HG02588 (cell line): ENCODE results near the gene CHRD.
A peak's percentile ranks its signal among the peaks of the same experiment; 100 is the strongest.
"Not testable (repeated sequence)": the region's sequence is repeated elsewhere in the genome, so short reads cannot be mapped to it uniquely, and the experiment has no call there.

Source experiments
- ATAC-seq: cut with Tn5 transposase; IDR thresholded peaks from one replicate; pipeline ENCODE4 v1.9.1; 2021; ENCODE audit warnings: mild to moderate bottlenecking, moderate library complexity; ENCODE audit not compliant: unreplicated experiment

CHRD gene

DNA sequence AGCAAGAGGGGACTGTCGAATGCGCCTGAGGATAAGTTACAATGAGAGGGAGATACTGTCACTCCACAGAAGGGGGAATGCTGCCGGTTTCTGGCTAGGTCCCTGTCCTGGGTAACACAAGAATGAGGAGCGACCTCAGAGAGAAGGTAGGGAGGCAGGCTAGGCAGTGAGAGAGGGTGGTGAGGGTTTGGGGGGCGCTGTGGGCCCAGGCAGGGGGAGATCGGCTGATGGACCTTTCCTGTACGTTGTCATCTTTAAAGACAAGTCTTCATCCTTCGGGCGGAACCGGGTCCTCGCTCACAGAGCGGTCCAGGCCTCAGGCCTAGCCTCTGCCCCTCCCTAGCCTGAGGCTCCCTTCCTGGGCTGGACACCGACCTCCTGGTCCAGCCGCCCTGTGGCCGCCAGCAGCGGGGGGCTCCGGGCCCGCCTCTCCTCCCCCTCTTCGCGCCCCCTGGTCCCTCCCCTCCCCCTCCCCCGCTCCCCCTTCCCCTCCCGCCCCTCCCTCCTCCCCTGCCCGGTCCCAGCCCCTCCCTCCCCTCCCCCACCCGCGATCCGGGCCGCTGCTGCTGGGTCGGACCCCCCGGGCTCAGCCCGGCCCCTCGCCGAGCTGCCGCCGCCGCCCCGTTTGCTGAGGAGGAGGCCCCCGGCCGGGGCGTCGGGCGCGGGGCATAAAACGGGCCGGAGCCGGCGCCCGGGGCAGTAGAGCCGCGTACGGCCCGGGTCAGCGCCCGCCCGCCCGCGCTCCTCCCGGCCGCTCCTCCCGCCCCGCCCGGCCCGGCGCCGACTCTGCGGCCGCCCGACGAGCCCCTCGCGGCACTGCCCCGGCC, at the start of gene CHRD:
TSS of gene CHRD (plus strand) at position 697 of the 827 bp plus-strand sequence. CDS start 265 bp downstream, outside the sequence.
- ATAC-seq, result no peak

DNA sequence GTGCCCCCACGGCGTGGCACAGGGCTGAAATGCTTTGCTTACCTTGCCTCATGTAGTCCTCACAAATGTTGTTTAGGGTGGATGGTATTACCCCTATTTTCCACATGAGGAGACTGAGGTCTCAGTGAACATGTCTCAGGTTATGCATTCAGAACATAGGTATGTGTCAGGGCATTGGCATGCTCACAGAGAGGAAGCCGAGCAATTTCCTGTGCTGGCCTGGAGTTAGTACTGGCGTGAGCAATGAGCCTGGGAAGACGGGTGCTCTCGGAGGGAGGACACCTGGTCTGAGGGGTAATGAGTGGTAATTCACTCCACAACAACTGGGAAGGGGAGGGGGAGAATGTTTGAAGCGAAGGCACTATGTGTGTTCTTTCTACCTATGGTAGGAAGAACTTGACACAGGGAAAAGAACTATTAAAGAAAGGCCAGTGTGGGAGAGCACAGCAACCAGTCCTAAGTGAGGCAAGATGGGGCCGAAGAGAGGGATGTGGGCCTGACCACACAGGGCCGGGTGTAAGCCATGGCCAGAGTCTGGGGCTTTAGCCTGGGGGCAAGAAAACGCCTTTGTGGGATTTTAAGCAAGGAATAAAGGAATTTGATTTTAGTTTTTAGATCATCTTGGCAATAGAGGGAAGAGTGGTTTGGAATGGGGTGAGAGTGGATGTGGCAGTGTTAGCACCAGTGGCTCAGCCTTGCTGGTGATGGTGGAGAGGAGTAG, 47.3 kb upstream of the CHRD start:
- no peak for ATAC-seq

DNA sequence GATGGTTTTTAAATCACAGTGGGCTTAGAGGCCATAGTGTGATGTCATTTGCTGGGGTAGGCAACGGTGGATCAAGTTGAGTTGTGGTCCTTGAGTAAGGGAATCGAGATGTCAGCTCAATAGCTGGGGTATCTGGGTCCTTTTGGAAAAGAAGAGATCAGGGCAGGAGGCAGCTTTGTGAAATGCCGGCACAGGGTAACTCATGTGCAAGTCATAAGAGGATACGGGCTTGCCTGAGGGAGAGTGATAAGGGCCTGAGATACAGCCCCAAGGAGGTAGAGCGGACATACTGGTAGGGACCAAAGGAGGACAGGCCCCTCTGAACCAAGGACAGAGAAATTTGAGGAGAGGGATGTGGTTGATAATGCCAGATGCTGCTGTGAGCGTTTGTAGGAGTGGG, 46.7 kb upstream of the CHRD start:
- ATAC-seq, result no peak

DNA sequence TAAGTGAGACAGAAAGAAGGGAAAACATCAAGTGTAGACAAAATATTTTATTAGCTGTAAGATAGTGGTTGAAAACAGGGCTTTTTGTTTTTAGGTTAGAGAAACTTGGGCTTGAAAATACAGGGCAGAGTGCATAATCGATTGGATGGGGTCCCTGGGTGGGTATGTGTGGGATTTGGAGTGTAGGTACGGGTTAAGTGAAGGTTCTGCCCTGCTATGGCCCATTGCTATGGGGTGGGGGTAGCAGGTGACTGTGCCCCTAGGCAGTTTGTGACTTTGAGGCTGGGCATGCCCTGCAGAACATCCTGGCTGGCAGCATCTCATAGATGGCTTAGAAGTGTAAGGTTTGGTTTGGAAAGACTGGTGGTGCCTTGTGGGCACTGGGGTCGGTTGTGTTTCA, 46.2 kb upstream of the CHRD start:
- no peak for ATAC-seq

DNA sequence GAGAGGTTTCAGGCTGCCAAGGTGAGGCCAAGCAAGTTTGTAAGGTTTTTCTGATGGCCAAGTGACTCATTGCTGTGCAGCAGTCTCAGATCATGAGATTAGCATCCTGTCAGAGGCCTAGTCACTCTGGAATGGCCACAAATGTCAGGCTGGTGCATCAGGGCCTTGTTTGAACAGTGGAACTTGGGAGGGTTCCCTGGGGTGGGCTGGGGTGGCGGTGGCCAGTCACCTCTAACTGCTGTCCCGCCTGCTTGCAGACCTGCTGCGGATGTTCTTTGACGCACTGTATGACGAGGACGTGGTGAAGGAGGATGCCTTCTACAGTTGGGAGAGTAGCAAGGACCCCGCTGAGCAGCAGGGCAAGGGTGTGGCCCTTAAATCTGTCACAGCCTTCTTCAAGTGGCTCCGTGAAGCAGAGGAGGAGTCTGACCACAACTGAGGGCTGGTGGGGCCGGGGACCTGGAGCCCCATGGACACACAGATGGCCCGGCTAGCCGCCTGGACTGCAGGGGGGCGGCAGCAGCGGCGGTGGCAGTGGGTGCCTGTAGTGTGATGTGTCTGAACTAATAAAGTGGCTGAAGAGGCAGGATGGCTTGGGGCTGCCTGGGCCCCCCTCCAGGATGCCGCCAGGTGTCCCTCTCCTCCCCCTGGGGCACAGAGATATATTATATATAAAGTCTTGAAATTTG, 45.2 kb upstream of the CHRD start:
- no peak for ATAC-seq

DNA sequence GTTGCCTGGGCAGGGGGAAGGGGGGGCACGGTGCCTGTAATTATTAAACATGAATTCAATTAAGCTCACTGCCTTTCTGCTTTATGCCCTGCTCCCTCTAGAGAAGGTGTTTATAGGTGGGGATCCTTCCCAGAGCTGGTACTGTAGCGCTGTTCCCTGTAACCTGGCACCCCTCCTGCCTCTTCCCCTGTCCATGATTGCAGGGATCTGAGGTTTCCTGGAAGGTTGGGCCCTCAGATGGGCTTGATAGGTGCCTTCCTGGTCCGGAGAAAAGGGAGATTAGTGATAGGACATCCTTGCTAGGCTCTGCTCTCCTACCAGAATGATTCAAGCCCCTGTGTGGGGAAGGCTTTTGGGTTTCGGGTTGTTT, 44.6 kb upstream of the CHRD start:
- ATAC-seq, result no peak

DNA sequence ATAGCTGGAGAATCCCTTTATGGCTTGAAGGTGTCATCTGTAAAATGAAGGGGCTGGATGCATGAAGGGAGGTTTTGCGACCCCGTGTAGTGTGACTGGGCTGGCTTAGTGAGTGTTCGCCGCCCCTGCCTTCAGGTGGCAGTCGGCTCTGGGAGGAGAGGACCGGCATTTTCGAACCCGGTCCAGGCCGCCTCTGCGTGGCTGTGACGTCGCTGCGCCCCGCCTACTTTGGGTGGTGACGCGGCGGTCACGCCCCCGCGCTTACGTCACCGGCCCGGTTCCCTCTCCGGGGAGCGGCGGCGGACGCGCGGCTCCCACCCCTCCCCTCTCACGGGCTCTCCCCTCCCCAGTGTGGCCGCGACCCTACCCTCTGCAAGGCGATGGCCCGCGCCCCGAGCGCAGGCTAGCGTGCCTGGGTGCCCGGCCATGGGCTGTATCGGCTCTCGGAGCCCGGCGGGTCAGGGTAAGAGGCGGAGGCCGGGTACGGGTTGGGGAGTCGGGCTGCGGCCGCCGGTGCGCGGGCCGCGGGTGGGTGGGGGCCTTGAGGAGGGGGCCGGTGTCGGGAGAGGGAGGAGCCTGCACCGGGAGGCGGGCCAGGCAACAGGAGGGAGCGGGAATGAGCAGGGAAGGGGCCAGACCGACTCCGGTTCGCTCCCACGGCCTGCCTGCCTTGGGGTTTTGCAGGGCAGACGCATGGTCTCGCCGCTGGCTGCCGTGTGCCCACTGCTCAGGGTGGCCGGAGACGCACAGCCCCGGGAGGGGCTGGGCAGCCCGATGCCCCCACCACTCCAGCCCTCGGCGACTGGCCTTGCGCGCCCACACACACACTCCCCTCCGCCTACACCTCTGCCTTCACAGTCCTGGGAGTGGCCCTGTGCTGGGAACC, 44.0 kb upstream of the CHRD start:
- peak; percentile 79 for ATAC-seq

DNA sequence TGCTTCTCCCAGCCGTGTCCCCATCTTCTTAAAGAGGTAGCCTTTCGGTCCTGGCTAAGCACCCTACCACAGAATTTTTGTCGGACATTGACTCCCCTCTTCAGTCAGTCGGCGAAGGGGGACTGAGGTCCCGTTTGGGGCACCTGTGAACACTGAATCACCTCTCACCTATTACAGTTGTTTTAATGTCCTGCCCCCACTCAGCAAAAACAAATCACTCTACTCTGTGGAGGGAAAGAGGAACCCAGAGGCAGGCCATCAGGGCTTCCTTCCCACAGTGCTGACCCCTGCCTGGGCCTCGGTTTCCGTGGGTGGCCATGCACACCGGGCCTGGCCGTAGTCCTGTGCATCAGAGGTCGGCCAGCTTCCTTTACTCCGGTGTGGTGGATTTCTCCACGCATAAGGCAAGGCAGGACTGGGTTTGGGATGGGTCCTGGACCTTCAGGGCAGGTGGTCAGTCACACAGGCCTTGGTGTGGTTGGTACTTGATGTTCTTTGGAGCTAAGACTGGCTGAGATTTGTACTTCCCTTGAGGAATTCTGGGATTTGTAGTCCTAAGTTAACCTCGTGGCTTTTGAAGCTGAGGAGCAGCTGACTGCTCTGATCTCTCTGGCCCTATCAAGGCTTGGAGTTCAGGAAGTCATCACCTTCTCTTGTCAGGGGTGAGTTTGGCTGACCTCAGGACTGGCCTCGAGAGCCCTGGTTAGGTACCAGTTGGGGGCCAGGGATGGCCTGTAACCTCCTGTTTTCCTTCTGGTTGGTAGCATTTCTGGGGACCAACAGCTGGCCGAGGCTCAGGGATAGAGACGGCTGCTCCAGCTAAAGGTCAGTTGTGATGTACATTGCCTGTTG, 43.1 kb upstream of the CHRD start:
- ATAC-seq, result no peak

DNA sequence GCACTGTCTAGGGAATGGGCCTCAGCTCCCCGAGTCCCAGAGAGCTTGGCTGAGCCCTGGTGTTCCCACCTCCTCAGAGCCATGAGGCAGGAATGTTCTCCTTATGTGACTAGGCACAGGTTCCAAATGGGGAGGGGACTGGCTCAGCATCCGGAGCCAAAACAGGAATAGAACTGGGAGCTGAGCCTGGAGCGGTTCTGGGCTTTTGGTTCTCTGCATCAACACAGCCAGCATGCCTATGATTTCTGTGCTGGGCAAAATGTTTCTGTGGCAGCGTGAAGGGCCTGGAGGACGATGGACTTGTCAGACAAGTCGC, 42.5 kb upstream of the CHRD start, which contains the start of gene FAM131A:
TSS of gene FAM131A (plus strand) at position 202 of the 316 bp plus-strand sequence. CDS start at position 233, 31 bp downstream.
- no peak for ATAC-seq

DNA sequence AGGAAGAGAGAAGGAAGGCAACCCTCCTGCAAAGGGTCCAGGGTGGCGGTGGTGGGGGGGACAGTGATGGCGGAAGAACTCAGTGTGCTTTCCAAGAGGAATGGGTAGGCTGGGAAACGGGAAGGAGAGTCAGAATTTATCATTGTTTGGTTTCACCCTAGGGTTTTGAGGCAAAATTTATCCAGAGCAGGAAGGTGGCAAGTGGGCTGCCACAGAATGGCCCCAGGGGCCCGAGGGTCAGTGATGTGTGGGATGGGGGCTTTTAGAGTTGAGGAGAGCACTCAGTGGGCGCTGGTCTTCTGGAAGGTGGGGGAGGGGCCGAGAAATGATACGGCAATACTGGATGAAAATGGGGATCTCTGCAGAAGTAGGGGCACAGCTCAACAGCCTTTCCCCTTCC, 41.9 kb upstream of the CHRD start:
- ATAC-seq, result no peak

DNA sequence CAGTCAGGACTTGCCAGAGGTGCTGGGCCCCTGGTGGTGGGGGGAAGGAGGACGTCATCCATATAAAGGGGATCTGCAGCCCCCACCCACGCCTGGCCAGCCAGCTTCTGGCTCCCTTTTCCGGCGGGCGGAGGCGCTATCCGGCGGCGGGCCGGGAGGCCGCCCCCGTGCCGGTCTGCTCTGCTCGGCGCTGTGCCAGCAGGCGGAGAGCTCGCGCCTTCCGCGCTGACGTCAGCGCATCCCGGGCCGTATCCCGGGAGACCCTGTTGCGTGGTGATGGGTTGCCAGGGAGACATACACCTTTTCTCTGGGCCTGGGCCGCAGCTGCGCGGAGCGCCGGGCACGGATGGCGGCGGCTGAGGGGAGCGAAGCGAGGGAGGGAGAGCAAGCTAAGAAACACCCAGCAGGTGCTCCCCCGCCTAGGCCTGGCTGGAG, 41.3 kb upstream of the CHRD start:
- no peak for ATAC-seq

DNA sequence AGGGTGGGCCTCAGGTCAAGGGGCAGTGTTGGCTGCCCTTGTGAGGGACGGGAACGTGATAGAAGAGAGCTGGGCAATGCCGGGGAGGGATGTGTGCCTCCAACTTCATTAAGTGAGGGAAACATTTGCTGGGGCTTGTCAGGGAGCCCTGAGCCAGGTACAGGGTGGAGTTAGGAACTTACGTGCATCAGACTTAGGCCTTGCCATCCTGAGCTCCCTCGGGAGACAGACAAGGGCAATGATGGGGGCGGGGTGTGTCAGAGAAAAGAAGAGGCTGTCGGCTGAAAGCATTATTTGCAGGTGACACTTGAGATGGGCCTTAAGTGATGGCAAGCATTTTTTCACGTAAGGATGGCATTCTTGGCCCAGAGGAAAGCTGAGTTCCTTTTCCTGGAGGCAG, 40.9 kb upstream of the CHRD start:
- ATAC-seq, result no peak

DNA sequence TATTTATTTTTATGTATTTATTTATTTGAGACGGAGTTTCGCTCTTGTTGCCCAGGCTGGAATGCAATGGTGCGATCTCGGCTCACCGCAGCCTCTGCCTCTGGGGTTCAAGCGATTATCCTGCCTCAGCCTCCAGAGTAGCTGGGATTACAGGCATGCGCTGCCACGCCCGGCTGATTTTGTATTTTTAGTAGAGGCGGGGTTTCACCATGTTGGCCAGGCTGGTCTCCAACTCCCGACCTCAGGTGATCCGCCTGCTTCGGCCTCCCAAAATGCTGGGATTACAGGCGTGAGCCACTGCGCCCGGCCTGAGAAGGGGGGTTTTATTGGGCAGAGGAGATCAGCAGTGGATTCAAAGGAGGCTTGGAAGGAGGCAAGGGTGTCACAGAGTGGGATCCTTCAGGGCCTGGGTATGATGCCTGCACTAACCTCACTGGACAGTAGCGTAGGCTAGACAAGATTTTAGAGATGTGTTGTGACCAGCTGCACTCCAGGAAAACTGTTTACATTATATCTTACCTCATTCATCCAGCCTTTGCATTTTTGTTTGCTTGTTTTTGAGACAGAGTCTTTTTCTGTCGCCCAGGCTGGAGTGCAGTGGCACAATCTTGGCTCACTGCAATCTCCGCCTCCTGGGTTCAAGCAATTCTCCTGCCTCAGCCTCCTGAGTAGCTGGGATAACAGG, 40.3 kb upstream of the CHRD start:
- not testable (repeated sequence) for ATAC-seq

DNA sequence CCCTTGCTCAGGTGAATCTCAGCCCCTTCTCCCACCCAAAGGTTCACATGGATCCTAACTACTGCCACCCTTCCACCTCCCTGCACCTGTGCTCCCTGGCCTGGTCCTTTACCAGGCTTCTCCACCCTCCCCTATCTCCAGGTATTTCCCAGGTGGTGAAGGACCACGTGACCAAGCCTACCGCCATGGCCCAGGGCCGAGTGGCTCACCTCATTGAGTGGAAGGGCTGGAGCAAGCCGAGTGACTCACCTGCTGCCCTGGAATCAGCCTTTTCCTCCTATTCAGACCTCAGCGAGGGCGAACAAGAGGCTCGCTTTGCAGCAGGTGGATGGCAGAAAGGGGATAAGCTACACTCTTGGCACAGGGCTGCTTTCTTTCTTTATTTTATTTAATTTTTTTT, 37.9 kb upstream of the CHRD start:
- no peak for ATAC-seq

DNA sequence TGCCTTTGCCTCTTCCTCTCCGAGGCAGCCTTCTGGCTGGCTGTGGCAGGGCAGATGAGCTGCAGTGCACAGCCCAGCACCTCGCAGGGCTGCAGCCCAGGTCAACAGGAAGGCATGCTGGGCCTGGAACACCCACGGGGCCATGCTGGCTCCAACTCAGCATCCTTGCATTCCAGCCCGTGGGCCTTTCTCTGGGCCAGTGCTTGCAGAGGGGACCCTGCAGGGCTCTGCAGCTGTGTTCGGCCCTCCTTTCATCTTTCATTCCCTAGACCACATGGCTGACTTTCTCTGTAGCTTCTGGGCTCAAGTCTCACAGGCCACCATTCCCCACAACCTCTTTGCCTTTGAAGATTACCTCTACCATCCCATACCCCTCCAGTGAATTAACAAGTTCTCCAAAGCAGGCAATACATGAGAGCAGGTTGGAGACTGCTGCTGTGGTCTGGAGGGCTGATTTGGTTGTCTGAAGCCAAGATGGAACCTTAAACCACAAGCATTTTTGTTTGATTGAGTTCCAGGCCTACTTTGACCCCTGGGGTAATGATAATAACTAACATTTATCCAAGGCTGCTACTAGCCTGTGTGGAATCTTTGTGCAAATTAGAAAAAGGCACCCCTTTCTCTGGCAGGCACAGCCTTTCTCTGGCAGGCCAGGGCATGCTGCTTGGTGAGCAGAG, 36.5 kb upstream of the CHRD start:
- no peak for ATAC-seq

DNA sequence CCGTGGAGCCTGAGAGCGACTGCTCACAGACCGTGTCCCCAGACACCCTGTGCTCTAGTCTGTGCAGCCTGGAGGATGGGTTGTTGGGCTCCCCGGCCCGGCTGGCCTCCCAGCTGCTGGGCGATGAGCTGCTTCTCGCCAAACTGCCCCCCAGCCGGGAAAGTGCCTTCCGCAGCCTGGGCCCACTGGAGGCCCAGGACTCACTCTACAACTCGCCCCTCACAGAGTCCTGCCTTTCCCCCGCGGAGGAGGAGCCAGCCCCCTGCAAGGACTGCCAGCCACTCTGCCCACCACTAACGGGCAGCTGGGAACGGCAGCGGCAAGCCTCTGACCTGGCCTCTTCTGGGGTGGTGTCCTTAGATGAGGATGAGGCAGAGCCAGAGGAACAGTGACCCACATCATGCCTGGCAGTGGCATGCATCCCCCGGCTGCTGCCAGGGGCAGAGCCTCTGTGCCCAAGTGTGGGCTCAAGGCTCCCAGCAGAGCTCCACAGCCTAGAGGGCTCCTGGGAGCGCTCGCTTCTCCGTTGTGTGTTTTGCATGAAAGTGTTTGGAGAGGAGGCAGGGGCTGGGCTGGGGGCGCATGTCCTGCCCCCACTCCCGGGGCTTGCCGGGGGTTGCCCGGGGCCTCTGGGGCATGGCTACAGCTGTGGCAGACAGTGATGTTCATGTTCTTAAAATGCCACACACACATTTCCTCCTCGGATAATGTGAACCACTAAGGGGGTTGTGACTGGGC, 35.1 kb upstream of the CHRD start:
- ATAC-seq, result no peak

DNA sequence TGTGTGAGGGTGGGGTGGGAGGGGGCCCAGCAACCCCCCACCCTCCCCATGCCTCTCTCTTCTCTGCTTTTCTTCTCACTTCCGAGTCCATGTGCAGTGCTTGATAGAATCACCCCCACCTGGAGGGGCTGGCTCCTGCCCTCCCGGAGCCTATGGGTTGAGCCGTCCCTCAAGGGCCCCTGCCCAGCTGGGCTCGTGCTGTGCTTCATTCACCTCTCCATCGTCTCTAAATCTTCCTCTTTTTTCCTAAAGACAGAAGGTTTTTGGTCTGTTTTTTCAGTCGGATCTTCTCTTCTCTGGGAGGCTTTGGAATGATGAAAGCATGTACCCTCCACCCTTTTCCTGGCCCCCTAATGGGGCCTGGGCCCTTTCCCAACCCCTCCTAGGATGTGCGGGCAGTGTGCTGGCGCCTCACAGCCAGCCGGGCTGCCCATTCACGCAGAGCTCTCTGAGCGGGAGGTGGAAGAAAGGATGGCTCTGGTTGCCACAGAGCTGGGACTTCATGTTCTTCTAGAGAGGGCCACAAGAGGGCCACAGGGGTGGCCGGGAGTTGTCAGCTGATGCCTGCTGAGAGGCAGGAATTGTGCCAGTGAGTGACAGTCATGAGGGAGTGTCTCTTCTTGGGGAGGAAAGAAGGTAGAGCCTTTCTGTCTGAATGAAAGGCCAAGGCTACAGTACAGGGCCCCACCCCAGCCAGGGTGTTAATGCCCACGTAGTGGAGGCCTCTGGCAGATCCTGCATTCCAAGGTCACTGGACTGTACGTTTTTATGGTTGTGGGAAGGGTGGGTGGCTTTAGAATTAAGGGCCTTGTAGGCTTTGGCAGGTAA, 34.3 kb upstream of the CHRD start:
- ATAC-seq, result no peak
